Breast epithelium (tissue), 3 donors: ENCODE results near the gene LAGE3.

ENCODE experiments used
- CTCF ChIP-seq, 3 donors: fragments of 450-650 bp; IDR thresholded peaks; one replicate each; pipeline ENCODE4 v1.5.1; 2016 to 2017; ENCODE audit warnings: antibody characterized with exemption in 3 of 3, mild to moderate bottlenecking in 3 of 3, moderate library complexity in 3 of 3
- POLR2A ChIP-seq: fragments of 450-650 bp; IDR thresholded peaks from one replicate; pipeline ENCODE4 v1.6.1; 2016; ENCODE audit warnings: antibody characterized with exemption, mild to moderate bottlenecking, moderate library complexity

DNA sequence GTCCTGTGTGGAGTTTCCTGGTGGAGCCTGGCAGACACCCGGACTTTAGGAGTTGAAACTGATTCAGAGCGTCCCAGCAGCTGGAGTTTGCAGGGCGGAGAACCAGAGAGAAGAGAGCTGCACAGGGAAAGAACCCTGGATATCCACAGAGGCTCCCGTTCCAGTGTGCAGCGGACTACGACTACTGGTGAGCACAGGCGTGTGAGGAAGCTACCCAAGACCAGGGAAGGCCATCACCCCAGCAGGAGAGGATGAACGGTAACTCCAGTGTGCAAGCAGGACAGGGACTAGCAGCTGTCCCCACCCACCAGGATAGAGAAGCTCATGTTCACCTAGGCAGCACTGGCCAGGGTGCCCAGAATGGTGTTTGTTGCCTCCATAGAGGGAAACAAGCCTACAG lies 2.3 kb downstream of the LAGE3 start:
- TF ChIP-seq POLR2A, result no peak
- TF ChIP-seq CTCF (IDR thresholded peaks at IDR 0.05), result no peak
